ENCODE data around the gene GFY.

Gene GFY

GRCh38 chr19:49436381-49437017 is 11.3 kb downstream of the GFY start:
- TF ChIP-seq CTCF (conservative IDR thresholded peaks at IDR 0.05): no peak
- H3K27ac ChIP-seq: no peak overlapping the region

DNA sequence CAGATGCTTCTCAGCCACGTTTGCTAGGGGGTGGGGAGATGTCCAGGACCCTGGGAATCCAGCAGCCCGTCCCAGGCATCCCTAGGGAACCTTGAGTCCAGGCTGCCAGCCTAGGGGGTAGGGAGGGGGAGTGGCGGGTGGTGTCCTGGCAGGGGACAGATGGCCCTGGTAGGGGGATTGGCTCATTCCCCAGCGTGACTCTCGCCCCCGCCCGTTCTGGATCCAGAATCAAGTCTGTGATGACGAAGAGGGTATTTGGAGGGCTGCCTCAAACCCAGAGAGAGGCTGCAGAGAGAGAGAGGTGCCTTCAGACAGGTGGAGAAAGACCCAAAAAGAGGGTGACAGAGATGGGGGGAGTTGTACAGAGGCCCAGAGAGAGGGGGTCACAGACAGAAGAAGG is 12.0 kb downstream of the GFY start:
- no peak overlapping the region for H3K27ac ChIP-seq
- TF ChIP-seq CTCF (conservative IDR thresholded peaks at IDR 0.05): no peak

- TF ChIP-seq CTCF (conservative IDR thresholded peaks at IDR 0.05): no peak
- no peak overlapping the region for H3K27ac ChIP-seq
Observed at GRCh38 chr19:49438261-49438660, 13.1 kb downstream of the GFY start.

GRCh38 chr19:49439836-49440235 is 14.6 kb downstream of the GFY start:
- no peak for TF ChIP-seq CTCF (conservative IDR thresholded peaks at IDR 0.05)
- no peak overlapping the region for H3K27ac ChIP-seq

DNA sequence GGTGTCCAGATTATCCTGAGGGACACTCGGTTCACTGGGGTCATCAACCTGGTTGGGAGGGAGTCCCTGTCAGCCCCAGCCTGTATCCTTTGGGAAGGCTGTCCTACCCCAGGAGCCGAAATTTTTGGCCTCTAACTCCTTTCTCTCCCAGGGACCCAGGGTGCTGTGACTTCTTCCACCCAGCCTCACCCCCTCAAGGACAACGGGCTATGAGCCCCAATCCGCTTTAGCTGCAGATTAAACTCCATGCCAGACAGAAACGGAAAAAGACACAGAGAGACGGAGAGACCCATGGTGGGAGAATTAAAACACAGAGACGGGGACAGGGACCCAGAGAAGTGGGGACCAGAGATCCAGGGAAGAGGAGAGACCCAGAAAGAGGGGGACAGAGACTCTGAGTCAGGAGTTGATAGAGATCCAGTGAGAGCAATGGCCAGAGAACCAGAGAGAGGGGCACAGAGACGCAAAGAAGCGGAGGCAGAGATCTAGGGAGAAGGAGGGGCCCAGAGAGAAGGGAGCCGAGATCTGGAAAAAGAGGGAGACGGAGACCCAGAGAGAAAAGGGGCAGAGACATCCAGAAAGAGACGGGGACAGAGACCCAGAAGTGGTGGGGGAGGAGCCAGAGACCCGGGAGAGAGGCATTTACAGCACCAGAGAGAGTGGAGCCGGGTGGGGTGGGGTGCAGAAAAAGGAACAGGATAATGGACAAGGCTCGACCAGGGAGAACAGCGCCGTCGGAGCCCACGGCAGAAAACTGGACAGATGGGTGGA is 15.4 kb downstream of the GFY start:
- no peak overlapping the region for H3K27ac ChIP-seq
- no peak for TF ChIP-seq CTCF (conservative IDR thresholded peaks at IDR 0.05)

DNA sequence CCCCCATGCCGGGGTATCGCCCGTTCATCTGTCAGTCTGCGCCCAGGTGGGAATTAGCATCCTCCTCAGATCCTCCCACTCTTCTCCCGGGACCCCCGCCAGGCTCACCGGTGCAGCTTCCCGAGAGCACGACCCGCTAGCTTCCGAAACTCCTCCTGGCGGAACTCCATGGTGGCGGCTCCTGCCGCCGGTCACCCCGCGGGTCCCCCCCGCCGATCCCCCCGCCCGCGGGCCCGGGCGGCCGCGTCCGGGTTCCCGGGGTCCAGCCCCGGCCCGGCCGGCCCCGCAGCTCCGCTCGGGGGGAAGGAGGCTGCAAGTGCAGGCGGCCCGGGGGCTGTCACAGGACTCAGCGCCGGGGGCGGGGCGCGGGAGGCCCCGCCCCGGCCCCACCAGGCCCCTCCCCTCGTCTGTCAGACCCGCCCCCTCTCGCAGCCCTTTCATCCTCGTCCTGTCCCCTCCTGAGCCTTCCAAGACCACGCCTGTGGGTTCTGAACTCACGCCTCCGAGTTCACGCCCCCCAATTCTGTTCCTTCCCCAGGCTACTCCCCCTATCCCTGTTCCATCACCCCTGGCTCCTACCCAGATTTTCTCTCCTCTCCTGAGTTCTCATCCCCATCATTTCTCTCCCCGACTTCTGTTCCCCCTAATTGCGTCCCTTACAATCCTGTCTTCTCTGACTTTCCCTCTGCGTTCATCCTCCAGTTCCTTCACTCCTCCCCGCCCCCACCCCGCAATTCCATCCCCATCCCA is 16.2 kb downstream of the GFY start, which contains the start of gene SLC17A7:
Gene SLC17A7 (minus strand): TSS at position 318 of the 750 bp plus-strand sequence. CDS start 148 bp downstream, at position 170.
- H3K27ac ChIP-seq: peak within 1 kb of the TSS; percentile 78; the same call in 1 of the 2 replicates
- peak; percentile 13 for TF ChIP-seq CTCF (conservative IDR thresholded peaks at IDR 0.05)

DNA sequence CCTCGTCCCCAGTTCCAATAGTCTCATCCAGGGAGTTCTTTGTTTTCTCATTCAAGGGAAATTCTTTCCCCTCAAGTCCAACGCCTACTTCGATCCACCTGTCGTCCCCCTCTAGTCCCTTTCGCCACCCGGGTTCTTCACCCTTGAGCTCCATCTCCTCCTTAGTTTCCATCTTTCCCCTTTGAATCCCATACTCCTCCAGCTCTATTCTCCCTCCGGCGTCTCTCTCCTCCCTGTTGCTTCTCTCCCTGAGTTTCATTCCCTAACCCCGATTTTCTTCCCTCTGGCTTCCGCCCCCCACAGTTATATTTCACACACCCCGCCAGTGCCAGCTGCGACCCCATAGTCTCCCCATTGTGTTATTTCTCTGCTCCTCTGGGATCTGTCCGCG is 16.8 kb downstream of the GFY start:
- no peak for TF ChIP-seq CTCF (conservative IDR thresholded peaks at IDR 0.05)
- H3K27ac ChIP-seq: no peak overlapping the region

Data from VCaP (cell line).